IPS-15b (cell line): ENCODE measurements around the gene ACOT12.

Experiments
- H3K27me3 ChIP-seq: one replicate; pipeline ENCODE4 v1.6.1; 2013; ENCODE audit warnings: low read length; ENCODE audit not compliant: control insufficient read depth, insufficient read depth
- H3K36me3 ChIP-seq: one replicate; pipeline ENCODE4 v1.6.1; 2013; ENCODE audit warnings: low read length; ENCODE audit not compliant: control insufficient read depth, insufficient read depth
- H3K4me1 ChIP-seq: one replicate; pipeline ENCODE4 v1.6.1; 2013; ENCODE audit warnings: mild to moderate bottlenecking, low read length; ENCODE audit not compliant: control insufficient read depth, insufficient read depth
- H3K4me3 ChIP-seq: one replicate; pipeline ENCODE4 v1.5.1; 2013; ENCODE audit warnings: low read depth, low read length
- H3K9ac ChIP-seq: one replicate; pipeline ENCODE4 v1.6.1; 2013; ENCODE audit warnings: low read depth, mild to moderate bottlenecking, low read length
- H3K9me3 ChIP-seq: one replicate; pipeline ENCODE4 v1.6.1; 2013; ENCODE audit warnings: mild to moderate bottlenecking, low read length; ENCODE audit not compliant: control insufficient read depth, insufficient read depth

The ACOT12 gene

DNA sequence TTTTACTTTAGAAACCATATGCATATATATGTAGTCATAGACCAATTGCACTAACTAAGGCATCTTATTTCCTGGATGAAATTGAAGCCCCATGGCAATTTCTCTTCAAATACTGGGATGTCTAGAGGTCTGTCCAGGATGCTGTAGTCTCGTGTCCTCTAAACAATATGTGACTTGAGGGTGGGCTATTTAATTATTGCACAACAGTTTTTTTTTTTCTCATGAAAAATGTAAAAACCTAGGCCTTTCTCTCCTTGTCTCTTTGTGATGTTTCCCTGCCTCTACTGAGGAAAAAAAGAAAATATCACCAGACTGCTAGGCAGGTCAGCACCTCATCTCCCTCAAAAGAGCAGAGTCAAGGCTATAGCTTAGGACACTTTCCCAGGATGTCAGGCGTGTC is 58.0 kb downstream of the ACOT12 start:
- no peaks in the 10 kb centered on the region for H3K9me3 ChIP-seq
- H3K4me3 ChIP-seq = no peak overlapping the region
- no peaks in the 10 kb centered on the region for H3K4me1 ChIP-seq
- H3K36me3 ChIP-seq = no peaks in the 10 kb centered on the region
- H3K9ac ChIP-seq = no peak overlapping the region
- no peaks in the 10 kb centered on the region for H3K27me3 ChIP-seq

DNA sequence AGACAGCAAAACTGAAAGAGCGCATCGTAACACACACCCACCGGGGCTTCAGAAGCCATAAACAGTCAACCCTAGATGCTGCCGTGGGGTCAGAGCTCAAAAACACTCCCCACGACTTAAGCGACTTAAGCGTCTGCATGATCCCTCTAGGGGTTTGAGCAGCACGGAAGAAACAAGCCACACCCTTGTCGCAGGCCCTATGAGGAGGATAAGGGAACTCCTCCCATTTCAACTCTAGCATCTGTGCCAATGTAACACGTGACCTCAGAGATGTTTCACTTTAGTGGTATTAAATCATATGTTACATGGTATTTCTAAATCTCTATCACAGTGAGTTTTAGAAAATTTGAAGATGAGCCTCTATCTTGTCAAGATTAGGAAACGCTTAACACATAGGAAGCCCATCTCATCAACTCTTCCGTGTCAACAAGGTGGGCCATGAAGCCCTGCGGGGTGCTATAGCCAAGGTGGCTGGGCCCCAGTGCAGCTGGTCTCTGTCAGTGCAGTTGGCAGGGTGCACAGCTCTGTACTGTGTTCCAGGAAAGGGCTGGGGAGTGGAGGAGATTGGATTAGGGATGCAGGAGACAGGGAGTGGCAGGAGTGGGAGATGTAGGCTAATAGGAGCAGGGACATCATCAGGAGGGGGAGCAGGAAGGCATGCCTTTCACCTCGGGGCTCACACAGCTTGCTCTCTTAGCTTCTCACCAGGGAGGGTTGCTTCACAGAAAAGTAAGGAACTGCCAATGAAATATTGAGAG is 59.5 kb downstream of the ACOT12 start:
- no peaks in the 10 kb centered on the region for H3K9me3 ChIP-seq

GRCh38 chr5:81326554-81326953 is 67.4 kb downstream of the ACOT12 start:
- peaks cover 8% of the 10 kb centered on the region for H3K4me1 ChIP-seq
- no peaks in the 10 kb centered on the region for H3K27me3 ChIP-seq
- no peaks in the 10 kb centered on the region for H3K9me3 ChIP-seq
- H3K9ac ChIP-seq = no peak overlapping the region
- no peaks in the 10 kb centered on the region for H3K36me3 ChIP-seq
- H3K4me3 ChIP-seq = no peak overlapping the region

More for the DNA sequence above, 59.5 kb downstream of the ACOT12 start:
- H3K4me3 ChIP-seq = no peak overlapping the region
- H3K4me1 ChIP-seq = peaks cover under 1% of the 10 kb centered on the region
- no peaks in the 10 kb centered on the region for H3K36me3 ChIP-seq
- H3K27me3 ChIP-seq = no peaks in the 10 kb centered on the region
- no peak overlapping the region for H3K9ac ChIP-seq

GRCh38 chr5:81317536-81317935 is 76.4 kb downstream of the ACOT12 start:
- no peak overlapping the region for H3K9ac ChIP-seq
- peaks cover 4% of the 10 kb centered on the region for H3K4me1 ChIP-seq
- no peak overlapping the region for H3K4me3 ChIP-seq

GRCh38 chr5:81316571-81316970 is 77.4 kb downstream of the ACOT12 start:
- H3K9me3 ChIP-seq = no peaks in the 10 kb centered on the region

More at GRCh38 chr5:81317536-81317935, 76.4 kb downstream of the ACOT12 start:
- no peaks in the 10 kb centered on the region for H3K36me3 ChIP-seq
- H3K27me3 ChIP-seq = no peaks in the 10 kb centered on the region
- no peaks in the 10 kb centered on the region for H3K9me3 ChIP-seq

GRCh38 chr5:81315830-81316229 is 78.1 kb downstream of the ACOT12 start:
- no peak overlapping the region for H3K4me3 ChIP-seq
- no peaks in the 10 kb centered on the region for H3K9me3 ChIP-seq
- H3K9ac ChIP-seq = no peak overlapping the region
- no peaks in the 10 kb centered on the region for H3K36me3 ChIP-seq
- H3K4me1 ChIP-seq = peaks cover 4% of the 10 kb centered on the region
- H3K27me3 ChIP-seq = no peaks in the 10 kb centered on the region

More at GRCh38 chr5:81316571-81316970, 77.4 kb downstream of the ACOT12 start:
- H3K4me3 ChIP-seq = no peak overlapping the region
- no peaks in the 10 kb centered on the region for H3K36me3 ChIP-seq
- no peaks in the 10 kb centered on the region for H3K27me3 ChIP-seq
- H3K4me1 ChIP-seq = peaks cover 4% of the 10 kb centered on the region
- H3K9ac ChIP-seq = no peak overlapping the region

GRCh38 chr5:81315336-81315735 is 78.6 kb downstream of the ACOT12 start:
- no peaks in the 10 kb centered on the region for H3K36me3 ChIP-seq
- no peaks in the 10 kb centered on the region for H3K27me3 ChIP-seq
- H3K9ac ChIP-seq = no peak overlapping the region
- peaks cover 4% of the 10 kb centered on the region for H3K4me1 ChIP-seq
- no peak overlapping the region for H3K4me3 ChIP-seq
- no peaks in the 10 kb centered on the region for H3K9me3 ChIP-seq

- no peak overlapping the region for H3K4me3 ChIP-seq
- no peaks in the 10 kb centered on the region for H3K27me3 ChIP-seq
- H3K9me3 ChIP-seq = no peaks in the 10 kb centered on the region
- peaks cover 4% of the 10 kb centered on the region for H3K4me1 ChIP-seq
- no peaks in the 10 kb centered on the region for H3K36me3 ChIP-seq
- H3K9ac ChIP-seq = no peak overlapping the region
Observed at GRCh38 chr5:81314581-81314980, 79.4 kb downstream of the ACOT12 start.

DNA sequence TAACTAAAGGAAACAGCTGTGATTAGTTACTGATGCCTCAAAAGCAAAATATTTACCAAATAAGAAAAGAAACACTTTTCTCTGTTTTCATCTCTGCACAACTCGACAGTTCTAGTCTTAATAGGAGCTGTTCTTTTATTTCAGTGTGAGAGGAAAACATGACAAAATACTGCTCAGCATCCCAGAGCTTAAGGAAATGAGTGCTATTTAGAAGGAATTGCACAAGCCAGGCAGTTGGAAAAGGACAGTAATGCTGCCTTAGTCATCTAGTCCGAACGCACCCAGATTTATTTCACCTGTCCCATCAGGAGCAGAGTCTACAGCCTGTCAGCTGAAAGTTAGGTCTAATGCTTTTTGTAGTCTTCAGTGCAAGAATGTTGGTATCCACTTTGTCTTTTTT is 80.2 kb downstream of the ACOT12 start:
- Histone ChIP-seq H3K9me3 (no peaks in the 10 kb centered on the region), H3K27me3 (no peaks in the 10 kb centered on the region), H3K4me1 (peaks cover 4% of the 10 kb centered on the region), H3K36me3 (no peaks in the 10 kb centered on the region), H3K4me3 (no peak overlapping the region), H3K9ac (no peak overlapping the region)

DNA sequence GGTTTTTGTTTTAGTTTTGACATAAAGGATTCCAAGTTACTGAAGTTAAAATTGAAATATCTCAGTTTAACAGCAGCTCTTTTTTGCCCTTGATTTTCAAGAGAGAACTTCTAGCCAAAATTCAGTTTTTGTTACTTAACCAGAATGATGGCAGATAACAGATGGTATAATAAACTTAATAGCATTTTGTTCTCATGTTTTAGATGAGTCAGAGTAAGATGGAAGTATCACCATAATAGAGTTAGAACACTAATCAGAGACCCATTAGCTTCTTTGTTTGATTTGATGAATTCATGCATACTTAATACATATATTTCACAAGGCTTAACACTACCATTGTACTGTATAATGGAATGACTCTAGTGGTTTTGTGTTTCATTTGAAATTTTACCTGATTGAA is 80.7 kb downstream of the ACOT12 start:
- H3K36me3 ChIP-seq = no peaks in the 10 kb centered on the region
- H3K9ac ChIP-seq = no peak overlapping the region
- H3K4me3 ChIP-seq = no peak overlapping the region
- no peaks in the 10 kb centered on the region for H3K27me3 ChIP-seq
- peaks cover 4% of the 10 kb centered on the region for H3K4me1 ChIP-seq
- no peaks in the 10 kb centered on the region for H3K9me3 ChIP-seq

DNA sequence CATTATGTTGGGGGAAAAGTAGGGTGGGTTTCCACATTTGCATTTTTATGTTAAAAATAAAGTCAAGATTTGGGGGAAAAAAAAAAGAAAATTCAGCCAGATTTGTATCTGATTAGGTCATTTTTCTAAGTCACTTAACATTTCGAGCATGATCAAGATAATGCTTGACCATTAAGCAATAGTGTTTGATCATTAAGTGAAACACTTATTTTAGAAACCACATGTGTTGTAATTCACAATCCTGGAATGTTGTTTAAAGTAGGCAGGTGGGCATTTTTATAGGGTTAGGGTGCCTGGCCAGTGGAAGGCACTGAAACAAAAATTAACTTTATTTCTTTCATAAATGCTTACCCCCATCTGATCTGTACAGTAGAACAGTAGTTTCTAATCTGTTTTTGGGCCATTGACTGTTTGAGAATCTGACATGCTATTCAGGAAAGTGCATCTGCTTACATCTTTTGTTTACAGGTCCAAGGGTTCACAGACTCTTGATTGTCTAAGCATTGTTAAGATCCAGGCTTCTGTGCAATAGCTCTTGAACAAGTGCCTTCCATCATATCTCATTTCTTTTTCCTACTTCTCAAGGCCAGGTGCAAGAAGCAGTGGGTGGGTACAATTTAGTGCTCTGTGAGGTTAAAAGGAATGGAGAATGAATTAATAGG is 83.4 kb downstream of the ACOT12 start:
- H3K4me3 ChIP-seq = no peak overlapping the region
- peaks cover 4% of the 10 kb centered on the region for H3K4me1 ChIP-seq
- H3K9me3 ChIP-seq = no peaks in the 10 kb centered on the region
- no peaks in the 10 kb centered on the region for H3K36me3 ChIP-seq
- H3K9ac ChIP-seq = no peak overlapping the region
- no peaks in the 10 kb centered on the region for H3K27me3 ChIP-seq

DNA sequence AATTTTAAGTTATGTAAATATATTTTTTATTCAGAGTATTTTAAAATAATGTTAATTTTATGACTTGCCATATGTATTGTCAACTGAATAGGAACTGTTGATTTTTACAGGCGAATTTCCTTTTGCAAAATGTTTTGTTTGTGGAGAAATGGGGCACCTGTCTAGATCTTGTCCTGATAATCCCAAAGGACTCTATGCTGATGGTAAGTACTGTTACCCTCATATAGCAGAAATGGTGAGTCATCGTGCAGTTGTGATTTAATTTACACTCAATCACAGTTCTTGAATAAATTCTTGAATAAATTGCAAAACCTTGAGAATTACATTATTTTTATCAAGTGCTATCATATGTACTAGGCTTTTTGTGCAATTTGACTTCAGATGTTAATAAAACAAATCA is 85.1 kb downstream of the ACOT12 start:
- no peaks in the 10 kb centered on the region for H3K9me3 ChIP-seq
- H3K4me3 ChIP-seq = no peak overlapping the region
- H3K36me3 ChIP-seq = no peaks in the 10 kb centered on the region
- no peaks in the 10 kb centered on the region for H3K4me1 ChIP-seq
- H3K27me3 ChIP-seq = no peaks in the 10 kb centered on the region
- H3K9ac ChIP-seq = no peak overlapping the region
